SH-SY5Y (cell line): ENCODE data around the gene STK32C.

Experiments used
- GATA2 ChIP-seq: IDR thresholded peaks from 2 replicates; pipeline ENCODE4 v1.6.1; 2011; ENCODE audit warnings: mild to moderate bottlenecking, low read depth, low read length
- GATA3 ChIP-seq: IDR thresholded peaks from 2 replicates; pipeline ENCODE4 v1.6.1; 2011; ENCODE audit warnings: low read depth, mild to moderate bottlenecking, low read length, moderate library complexity

- TF ChIP-seq GATA2 (no peak), GATA3 (no peak)
Observed at GRCh38 chr10:132242103-132242840, 65.5 kb downstream of the STK32C start.
